HAP-1 (cell line): Measurements from ENCODE around the gene TIPIN.
"Not testable (repeated sequence)": the region's sequence is repeated elsewhere in the genome, so short reads cannot be mapped to it uniquely, and the experiment has no call there.

Experiments used
- DNase-seq, 2 experiments: peaks; one replicate each; pipeline ENCODE4 v3.0.0-alpha.2; 2016 to 2020; ENCODE audit warnings: low spot score in 2 of 2
- H3K27me3 ChIP-seq: fragments of 250-450 bp; sonication (Bioruptor Pico); 2 replicates; pipeline ENCODE4 v1.5.1; 2020; ENCODE audit warnings: low read depth, mild to moderate bottlenecking, moderate library complexity
- H3K36me3 ChIP-seq: fragments of 250-450 bp; sonication (Bioruptor Pico); replicated peaks from 2 replicates; pipeline ENCODE4 v1.5.1; 2020; ENCODE audit warnings: mild to moderate bottlenecking
- H3K4me1 ChIP-seq: fragments of 250-450 bp; sonication (Bioruptor Pico); 2 replicates; pipeline ENCODE4 v1.5.1; 2020; ENCODE audit warnings: mild to moderate bottlenecking
- H3K4me3 ChIP-seq: fragments of 250-450 bp; sonication (Bioruptor Pico); 2 replicates; pipeline ENCODE4 v1.5.1; 2020; ENCODE audit warnings: mild to moderate bottlenecking, moderate library complexity
- H3K9me3 ChIP-seq: fragments of 250-450 bp; sonication (Bioruptor Pico); 2 replicates; pipeline ENCODE4 v1.5.1; 2020; ENCODE audit warnings: mild to moderate bottlenecking, moderate library complexity
- in situ Hi-C: fragments of 300-500 bp; cut with MboI; formaldehyde crosslinking; loops from 3 replicates; pipeline ENCODE4 v1.14.3; 2020; ENCODE audit warnings: low sequenced_read_pairs, inconsistent platforms, mixed read lengths

Gene TIPIN

DNA sequence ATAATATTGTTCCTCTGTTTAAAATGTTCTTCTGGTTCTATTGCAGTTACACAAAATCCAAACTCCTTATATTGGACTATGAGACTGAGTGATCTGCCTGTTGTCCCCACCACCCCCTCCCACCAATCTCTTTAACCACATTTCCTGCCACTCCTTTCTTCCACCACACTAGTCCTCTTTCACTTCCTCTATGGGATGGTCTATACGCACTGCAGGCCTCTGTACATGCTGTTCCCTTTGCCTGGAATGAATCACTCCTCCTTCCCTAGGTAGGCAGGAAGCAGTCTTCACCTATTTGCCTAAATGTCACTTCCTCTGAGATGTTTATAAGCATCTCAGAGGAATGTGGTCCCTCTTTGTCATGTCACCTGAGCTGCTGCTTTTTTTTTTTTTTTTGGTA is 34.2 kb upstream of the TIPIN start:
- no peaks in the 10 kb centered on the region for H3K9me3 ChIP-seq
- peaks cover 27% of the 10 kb centered on the region for H3K4me1 ChIP-seq
- H3K36me3 ChIP-seq: peaks cover 28% of the 10 kb centered on the region
- DNase-seq: no peak
- no peaks in the 10 kb centered on the region for H3K27me3 ChIP-seq
- no peak overlapping the region for H3K4me3 ChIP-seq
- in situ Hi-C loops: no loop called here

DNA sequence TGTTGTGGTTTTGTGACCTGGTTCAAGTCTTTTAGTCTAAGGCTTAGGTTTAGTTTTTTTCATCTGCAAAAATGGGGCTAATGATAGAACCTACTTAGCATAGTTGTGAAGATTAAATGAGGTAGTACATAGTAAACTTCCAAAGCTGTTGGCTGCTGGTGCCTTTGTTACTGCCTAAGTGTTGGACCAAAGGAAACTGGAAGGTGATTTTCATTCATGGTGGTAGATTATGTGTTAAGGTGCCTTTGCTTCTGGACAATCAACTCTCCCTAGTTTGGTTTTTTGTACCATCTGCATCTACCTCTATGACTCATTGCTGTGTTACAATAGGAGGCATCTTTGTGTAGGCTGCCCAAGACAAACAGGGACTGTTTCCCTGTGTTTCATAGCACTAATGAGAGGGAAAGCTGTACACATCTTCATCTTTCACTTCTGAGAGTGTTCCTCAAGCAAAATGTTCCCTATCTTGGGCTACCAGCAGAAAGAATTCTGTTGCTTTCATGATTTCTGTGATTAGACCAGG is 33.4 kb upstream of the TIPIN start:
- Histone ChIP-seq H3K9me3 (no peaks in the 10 kb centered on the region), H3K36me3 (peaks cover 28% of the 10 kb centered on the region), H3K4me1 (peaks cover 28% of the 10 kb centered on the region), H3K27me3 (no peaks in the 10 kb centered on the region), H3K4me3 (no peak overlapping the region)
- in situ Hi-C loops: loop anchor here (5.0 kb wide), 1 partner anchor 107 kb away; the partner anchor contains the start of gene SNAPC5
- DNase-seq: no peak

- Histone ChIP-seq H3K36me3 (peaks cover 28% of the 10 kb centered on the region), H3K4me1 (peaks cover 28% of the 10 kb centered on the region), H3K27me3 (no peaks in the 10 kb centered on the region), H3K9me3 (no peaks in the 10 kb centered on the region), H3K4me3 (no peak overlapping the region; the same call in 1 of the 2 replicates)
- DNase-seq: no peak
- in situ Hi-C loops: loop anchor here (5.0 kb wide), 1 partner anchor 108 kb away; the partner anchor contains the start of gene SNAPC5
Observed at GRCh38 chr15:66389098-66389858, 32.8 kb upstream of the TIPIN start.

GRCh38 chr15:66388576-66388975 is 32.1 kb upstream of the TIPIN start:
- peaks cover 30% of the 10 kb centered on the region for H3K4me1 ChIP-seq
- no peaks in the 10 kb centered on the region for H3K9me3 ChIP-seq
- H3K27me3 ChIP-seq: no peaks in the 10 kb centered on the region
- H3K4me3 ChIP-seq: peak overlapping the region; percentile 90
- H3K36me3 ChIP-seq: peaks cover 24% of the 10 kb centered on the region
- peak; percentile 37 to 51 for DNase-seq
- in situ Hi-C loops: loop anchor here (5.0 kb wide), 1 partner anchor 109 kb away; the partner anchor contains the start of gene SNAPC5

GRCh38 chr15:66388043-66388363 is 31.5 kb upstream of the TIPIN start:
- no peaks in the 10 kb centered on the region for H3K27me3 ChIP-seq
- H3K9me3 ChIP-seq: no peaks in the 10 kb centered on the region
- H3K36me3 ChIP-seq: peaks cover 24% of the 10 kb centered on the region
- H3K4me3 ChIP-seq: peak overlapping the region; percentile 90
- no peak for DNase-seq
- in situ Hi-C loops: loop anchor here (5.0 kb wide), 1 partner anchor 109 kb away; the partner anchor contains the start of gene SNAPC5
- peaks cover 31% of the 10 kb centered on the region for H3K4me1 ChIP-seq

GRCh38 chr15:66387163-66388042 is 30.9 kb upstream of the TIPIN start:
- H3K4me1 ChIP-seq: peaks cover 31% of the 10 kb centered on the region
- peak; percentile 59 to 79 for DNase-seq
- in situ Hi-C loops: loop anchor here (5.0 kb wide), 1 partner anchor 110 kb away; the partner anchor contains the start of gene SNAPC5
- H3K9me3 ChIP-seq: no peaks in the 10 kb centered on the region
- H3K4me3 ChIP-seq: peak overlapping the region; percentile 90
- no peaks in the 10 kb centered on the region for H3K27me3 ChIP-seq
- peaks cover 24% of the 10 kb centered on the region for H3K36me3 ChIP-seq

DNA sequence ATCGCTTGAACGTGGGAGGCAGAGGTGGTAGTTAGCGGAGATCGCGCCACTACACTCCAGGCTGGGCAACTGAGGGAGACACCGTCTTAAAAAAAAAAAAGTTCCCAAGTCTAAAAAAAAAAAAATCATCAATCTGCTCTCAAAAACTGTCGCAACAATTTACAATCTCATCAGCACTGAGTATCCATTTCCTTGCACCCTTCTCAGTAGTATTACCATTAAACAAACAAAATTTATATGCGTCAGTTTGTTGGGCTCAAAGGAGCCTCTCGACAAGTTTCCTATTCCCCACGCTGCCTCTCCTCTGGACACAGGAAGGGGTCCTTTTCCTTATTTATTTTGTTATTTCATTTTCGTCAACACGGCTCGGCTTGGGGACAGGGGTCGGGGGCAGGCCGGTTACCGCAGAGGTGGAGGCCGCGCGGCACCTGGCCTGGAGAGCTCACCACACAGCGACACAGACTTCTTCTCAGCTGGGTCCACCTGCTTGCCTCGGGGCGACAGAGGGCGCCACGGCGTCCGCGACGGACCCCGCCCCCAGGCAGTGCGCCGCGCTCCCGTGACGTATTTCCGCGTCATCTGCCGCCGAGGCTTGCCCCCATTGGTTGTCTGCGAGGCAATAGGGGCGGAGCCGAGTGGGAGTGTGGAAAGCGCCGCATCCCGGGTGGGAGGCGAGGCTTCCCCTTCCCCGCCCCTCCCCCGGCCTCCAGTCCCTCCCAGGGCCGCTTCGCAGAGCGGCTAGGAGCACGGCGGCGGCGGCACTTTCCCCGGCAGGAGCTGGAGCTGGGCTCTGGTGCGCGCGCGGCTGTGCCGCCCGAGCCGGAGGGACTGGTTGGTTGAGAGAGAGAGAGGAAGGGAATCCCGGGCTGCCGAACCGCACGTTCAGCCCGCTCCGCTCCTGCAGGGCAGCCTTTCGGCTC is 30.0 kb upstream of the TIPIN start, which contains the start of gene MAP2K1:
MAP2K1 (plus strand) TSS at position 709 of the 920 bp plus-strand sequence. CDS start 436 bp downstream, outside the sequence.
- in situ Hi-C loops: loop anchor here (5.0 kb wide), 1 partner anchor 111 kb away; the partner anchor contains the start of gene SNAPC5

GRCh38 chr15:66381376-66381775 is 24.9 kb upstream of the TIPIN start:
- in situ Hi-C loops, H3K27me3 ChIP-seq, H3K36me3 ChIP-seq, H3K4me3 ChIP-seq, DNase-seq, H3K9me3 ChIP-seq: not testable (repeated sequence)
- H3K4me1 ChIP-seq: peaks cover 10% of the 10 kb centered on the region

More for the DNA sequence above, 30.0 kb upstream of the TIPIN start, which contains the start of gene MAP2K1:
- Histone ChIP-seq H3K4me1 (peaks cover 27% of the 10 kb centered on the region), H3K4me3 (peak within 1 kb of the TSS; percentile 90), H3K36me3 (peaks cover 20% of the 10 kb centered on the region), H3K27me3 (no peaks in the 10 kb centered on the region), H3K9me3 (no peaks in the 10 kb centered on the region)
- DNase-seq: peak; percentile 100

DNA sequence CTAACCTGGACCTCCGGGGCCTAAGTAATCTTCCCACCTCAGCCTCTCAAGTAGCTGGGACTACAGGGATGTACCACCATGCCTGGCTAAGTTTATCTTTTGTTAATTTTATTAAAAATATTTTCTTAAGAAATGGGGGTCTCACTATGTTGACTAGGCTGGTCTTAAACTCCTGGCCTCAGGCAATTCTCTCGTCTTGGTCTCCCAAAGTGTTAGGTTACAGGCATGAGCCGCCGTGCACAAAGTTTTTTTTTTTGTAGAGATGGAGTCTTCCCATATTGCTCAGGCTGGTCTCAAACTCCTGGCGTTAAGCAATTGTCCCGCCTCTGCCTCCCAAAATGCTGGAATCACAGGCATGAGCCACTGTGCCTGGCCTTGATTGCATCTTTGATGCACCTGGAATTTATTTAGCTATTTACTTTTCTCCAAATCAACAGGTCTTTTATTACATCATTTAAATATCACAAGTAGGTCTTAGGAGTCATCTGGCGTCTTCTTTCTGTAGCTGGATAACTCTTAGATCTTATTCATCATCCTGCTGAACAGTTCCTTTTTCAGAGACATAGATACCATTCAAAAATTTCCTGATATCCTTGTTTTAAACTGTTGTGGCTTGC is 22.4 kb upstream of the TIPIN start:
- in situ Hi-C loops: no loop called here
- no peak for DNase-seq
- Histone ChIP-seq H3K27me3 (no peaks in the 10 kb centered on the region), H3K4me1 (peaks cover 10% of the 10 kb centered on the region), H3K36me3 (no peaks in the 10 kb centered on the region), H3K9me3 (peaks cover 8% of the 10 kb centered on the region; the same call in 1 of the 2 replicates), H3K4me3 (no peak overlapping the region)

DNA sequence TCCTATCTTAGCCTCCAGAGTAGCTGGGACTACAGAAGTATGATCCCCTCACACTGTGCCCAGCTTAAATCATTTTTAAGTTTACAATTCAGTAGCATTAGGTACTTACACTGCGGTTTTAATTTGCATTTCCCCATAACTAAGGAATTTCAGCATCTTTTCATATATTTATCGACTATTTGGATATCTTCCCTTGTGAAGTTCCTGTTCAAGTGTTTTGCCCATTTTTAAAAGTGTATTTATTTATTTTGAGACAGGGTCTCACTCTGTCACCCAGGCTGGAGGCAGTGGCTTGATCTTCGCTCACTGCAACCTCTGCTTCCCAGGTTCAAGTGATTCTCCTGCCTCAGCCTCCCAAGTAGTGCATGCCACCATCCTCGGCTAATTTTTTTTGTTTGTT is 17.7 kb upstream of the TIPIN start:
- Histone ChIP-seq H3K27me3 (no peaks in the 10 kb centered on the region), H3K4me1 (peaks cover 22% of the 10 kb centered on the region), H3K36me3 (no peaks in the 10 kb centered on the region), H3K9me3 (peaks cover 8% of the 10 kb centered on the region; the same call in 1 of the 2 replicates), H3K4me3 (no peak overlapping the region)
- no peak for DNase-seq
- in situ Hi-C loops: no loop called here

GRCh38 chr15:66369773-66370651 is 13.5 kb upstream of the TIPIN start:
- H3K4me3 ChIP-seq: no peak overlapping the region
- in situ Hi-C loops: no loop called here
- peak; percentile 71 to 78 for DNase-seq
- peaks cover 8% of the 10 kb centered on the region; the same call in 1 of the 2 replicates for H3K9me3 ChIP-seq
- no peaks in the 10 kb centered on the region for H3K36me3 ChIP-seq
- no peaks in the 10 kb centered on the region for H3K27me3 ChIP-seq
- peaks cover 15% of the 10 kb centered on the region for H3K4me1 ChIP-seq
